Measurements from ENCODE around the gene NUDC. TPM values are rescaled to one million over a fixed set of nuclear protein-coding genes. Genes with fewer than 3 reads are reported as not detected.

Gene NUDC
- total and polyA plus RNA-seq, 2 of the 13 experiments (the other 11 are each of a cell fraction or from before 2014, with no cell fraction given), result 34.7 to 104 TPM

DNA sequence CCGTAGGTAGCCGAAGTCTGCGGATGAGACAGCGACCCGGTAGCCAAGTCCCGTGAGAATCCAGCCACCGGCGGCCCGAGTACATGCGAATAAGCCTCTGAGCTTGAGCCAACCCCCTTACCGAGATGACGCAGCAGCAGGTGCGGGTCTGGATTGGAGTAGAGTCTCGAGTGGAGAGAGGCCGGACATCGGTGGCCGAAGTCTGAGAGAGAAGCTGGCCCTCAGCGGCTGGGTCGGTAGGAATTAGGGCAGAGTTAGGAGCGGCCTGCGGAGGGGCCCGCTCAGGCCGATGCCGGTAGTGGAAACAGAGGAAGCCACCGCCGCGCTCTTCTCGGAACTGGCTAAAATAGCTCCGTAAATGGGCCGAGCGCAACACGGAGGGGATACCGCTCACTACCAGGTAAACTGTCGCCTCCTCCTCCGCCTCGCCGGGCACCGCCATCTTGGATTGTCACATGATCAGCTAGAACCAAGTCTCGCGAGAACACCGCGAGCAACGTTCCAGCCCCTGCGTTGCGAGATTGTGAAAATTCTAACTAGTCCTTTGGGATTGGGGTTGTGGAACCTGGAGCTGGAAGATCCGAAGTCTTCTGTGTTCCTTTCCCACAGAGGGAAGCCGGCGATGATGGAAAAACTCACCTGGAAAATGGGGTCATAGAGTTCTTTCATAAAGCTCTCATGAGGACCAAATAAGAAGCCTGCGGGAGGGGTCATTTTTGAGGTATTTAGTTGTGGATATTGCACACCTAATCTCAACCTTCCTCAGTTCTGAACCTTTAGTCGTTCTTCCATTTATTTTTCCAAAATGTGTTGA is 21.3 kb upstream of the NUDC start, which contains the start of gene GPATCH3 (continued):
- TF ChIP-seq, protein P1, sequence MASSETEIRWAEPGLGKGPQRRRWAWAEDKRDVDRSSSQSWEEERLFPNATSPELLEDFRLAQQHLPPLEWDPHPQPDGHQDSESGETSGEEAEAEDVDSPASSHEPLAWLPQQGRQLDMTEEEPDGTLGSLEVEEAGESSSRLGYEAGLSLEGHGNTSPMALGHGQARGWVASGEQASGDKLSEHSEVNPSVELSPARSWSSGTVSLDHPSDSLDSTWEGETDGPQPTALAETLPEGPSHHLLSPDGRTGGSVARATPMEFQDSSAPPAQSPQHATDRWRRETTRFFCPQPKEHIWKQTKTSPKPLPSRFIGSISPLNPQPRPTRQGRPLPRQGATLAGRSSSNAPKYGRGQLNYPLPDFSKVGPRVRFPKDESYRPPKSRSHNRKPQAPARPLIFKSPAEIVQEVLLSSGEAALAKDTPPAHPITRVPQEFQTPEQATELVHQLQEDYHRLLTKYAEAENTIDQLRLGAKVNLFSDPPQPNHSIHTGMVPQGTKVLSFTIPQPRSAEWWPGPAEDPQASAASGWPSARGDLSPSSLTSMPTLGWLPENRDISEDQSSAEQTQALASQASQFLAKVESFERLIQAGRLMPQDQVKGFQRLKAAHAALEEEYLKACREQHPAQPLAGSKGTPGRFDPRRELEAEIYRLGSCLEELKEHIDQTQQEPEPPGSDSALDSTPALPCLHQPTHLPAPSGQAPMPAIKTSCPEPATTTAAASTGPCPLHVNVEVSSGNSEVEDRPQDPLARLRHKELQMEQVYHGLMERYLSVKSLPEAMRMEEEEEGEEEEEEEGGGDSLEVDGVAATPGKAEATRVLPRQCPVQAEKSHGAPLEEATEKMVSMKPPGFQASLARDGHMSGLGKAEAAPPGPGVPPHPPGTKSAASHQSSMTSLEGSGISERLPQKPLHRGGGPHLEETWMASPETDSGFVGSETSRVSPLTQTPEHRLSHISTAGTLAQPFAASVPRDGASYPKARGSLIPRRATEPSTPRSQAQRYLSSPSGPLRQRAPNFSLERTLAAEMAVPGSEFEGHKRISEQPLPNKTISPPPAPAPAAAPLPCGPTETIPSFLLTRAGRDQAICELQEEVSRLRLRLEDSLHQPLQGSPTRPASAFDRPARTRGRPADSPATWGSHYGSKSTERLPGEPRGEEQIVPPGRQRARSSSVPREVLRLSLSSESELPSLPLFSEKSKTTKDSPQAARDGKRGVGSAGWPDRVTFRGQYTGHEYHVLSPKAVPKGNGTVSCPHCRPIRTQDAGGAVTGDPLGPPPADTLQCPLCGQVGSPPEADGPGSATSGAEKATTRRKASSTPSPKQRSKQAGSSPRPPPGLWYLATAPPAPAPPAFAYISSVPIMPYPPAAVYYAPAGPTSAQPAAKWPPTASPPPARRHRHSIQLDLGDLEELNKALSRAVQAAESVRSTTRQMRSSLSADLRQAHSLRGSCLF (CRISPR knock-in tag; IDR thresholded peaks at IDR 0.05; ENCODE audit: borderline replicate concordance), result no peak
- TF ChIP-seq, protein P2, sequence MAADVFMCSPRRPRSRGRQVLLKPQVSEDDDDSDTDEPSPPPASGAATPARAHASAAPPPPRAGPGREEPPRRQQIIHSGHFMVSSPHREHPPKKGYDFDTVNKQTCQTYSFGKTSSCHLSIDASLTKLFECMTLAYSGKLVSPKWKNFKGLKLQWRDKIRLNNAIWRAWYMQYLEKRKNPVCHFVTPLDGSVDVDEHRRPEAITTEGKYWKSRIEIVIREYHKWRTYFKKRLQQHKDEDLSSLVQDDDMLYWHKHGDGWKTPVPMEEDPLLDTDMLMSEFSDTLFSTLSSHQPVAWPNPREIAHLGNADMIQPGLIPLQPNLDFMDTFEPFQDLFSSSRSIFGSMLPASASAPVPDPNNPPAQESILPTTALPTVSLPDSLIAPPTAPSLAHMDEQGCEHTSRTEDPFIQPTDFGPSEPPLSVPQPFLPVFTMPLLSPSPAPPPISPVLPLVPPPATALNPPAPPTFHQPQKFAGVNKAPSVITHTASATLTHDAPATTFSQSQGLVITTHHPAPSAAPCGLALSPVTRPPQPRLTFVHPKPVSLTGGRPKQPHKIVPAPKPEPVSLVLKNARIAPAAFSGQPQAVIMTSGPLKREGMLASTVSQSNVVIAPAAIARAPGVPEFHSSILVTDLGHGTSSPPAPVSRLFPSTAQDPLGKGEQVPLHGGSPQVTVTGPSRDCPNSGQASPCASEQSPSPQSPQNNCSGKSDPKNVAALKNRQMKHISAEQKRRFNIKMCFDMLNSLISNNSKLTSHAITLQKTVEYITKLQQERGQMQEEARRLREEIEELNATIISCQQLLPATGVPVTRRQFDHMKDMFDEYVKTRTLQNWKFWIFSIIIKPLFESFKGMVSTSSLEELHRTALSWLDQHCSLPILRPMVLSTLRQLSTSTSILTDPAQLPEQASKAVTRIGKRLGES (CRISPR knock-in tag; IDR thresholded peaks at IDR 0.05; ENCODE audit: borderline replicate concordance), result no peak
- TF ChIP-seq, protein P3, sequence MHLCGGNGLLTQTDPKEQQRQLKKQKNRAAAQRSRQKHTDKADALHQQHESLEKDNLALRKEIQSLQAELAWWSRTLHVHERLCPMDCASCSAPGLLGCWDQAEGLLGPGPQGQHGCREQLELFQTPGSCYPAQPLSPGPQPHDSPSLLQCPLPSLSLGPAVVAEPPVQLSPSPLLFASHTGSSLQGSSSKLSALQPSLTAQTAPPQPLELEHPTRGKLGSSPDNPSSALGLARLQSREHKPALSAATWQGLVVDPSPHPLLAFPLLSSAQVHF (CRISPR knock-in tag; IDR thresholded peaks at IDR 0.05), result no peak
- TF ChIP-seq ZNF282 (IDR thresholded peaks at IDR 0.05; ENCODE audit: partially characterized antibody) (no peak), FOXO1 (CRISPR knock-in tag; IDR thresholded peaks at IDR 0.05) (0 out of 2 replicates have a peak, but pooled peaks have one; percentile 46), NR2C2 (CRISPR knock-in tag; IDR thresholded peaks at IDR 0.05; ENCODE audit: borderline replicate concordance) (peak; percentile 52; the same call in 1 of the 2 replicates), PAF1 (CRISPR knock-in tag; IDR thresholded peaks at IDR 0.05) (no peak), SP1 (IDR thresholded peaks at IDR 0.05) (peak; percentile 82; the same call in 1 of the 2 replicates), SP1 (CRISPR knock-in tag; IDR thresholded peaks at IDR 0.05) (peak; percentile 36; the same call in 1 of the 2 replicates), ZFAT (CRISPR knock-in tag; conservative IDR thresholded peaks at IDR 0.05) (no peak), NCOA5 (CRISPR knock-in tag; IDR thresholded peaks at IDR 0.05) (no peak)
- TF ChIP-seq, protein P4, sequence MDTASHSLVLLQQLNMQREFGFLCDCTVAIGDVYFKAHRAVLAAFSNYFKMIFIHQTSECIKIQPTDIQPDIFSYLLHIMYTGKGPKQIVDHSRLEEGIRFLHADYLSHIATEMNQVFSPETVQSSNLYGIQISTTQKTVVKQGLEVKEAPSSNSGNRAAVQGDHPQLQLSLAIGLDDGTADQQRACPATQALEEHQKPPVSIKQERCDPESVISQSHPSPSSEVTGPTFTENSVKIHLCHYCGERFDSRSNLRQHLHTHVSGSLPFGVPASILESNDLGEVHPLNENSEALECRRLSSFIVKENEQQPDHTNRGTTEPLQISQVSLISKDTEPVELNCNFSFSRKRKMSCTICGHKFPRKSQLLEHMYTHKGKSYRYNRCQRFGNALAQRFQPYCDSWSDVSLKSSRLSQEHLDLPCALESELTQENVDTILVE (CRISPR knock-in tag; IDR thresholded peaks at IDR 0.05), result peak; percentile 69; the same call in 1 of the 2 replicates
- TF ChIP-seq, protein P5, sequence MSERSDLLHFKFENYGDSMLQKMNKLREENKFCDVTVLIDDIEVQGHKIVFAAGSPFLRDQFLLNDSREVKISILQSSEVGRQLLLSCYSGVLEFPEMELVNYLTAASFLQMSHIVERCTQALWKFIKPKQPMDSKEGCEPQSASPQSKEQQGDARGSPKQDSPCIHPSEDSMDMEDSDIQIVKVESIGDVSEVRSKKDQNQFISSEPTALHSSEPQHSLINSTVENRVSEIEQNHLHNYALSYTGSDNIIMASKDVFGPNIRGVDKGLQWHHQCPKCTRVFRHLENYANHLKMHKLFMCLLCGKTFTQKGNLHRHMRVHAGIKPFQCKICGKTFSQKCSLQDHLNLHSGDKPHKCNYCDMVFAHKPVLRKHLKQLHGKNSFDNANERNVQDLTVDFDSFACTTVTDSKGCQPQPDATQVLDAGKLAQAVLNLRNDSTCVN (CRISPR knock-in tag; IDR thresholded peaks at IDR 0.05; ENCODE audit: borderline replicate concordance), result peak; percentile 56; the same call in 1 of the 2 replicates
- TF ChIP-seq, protein P6, sequence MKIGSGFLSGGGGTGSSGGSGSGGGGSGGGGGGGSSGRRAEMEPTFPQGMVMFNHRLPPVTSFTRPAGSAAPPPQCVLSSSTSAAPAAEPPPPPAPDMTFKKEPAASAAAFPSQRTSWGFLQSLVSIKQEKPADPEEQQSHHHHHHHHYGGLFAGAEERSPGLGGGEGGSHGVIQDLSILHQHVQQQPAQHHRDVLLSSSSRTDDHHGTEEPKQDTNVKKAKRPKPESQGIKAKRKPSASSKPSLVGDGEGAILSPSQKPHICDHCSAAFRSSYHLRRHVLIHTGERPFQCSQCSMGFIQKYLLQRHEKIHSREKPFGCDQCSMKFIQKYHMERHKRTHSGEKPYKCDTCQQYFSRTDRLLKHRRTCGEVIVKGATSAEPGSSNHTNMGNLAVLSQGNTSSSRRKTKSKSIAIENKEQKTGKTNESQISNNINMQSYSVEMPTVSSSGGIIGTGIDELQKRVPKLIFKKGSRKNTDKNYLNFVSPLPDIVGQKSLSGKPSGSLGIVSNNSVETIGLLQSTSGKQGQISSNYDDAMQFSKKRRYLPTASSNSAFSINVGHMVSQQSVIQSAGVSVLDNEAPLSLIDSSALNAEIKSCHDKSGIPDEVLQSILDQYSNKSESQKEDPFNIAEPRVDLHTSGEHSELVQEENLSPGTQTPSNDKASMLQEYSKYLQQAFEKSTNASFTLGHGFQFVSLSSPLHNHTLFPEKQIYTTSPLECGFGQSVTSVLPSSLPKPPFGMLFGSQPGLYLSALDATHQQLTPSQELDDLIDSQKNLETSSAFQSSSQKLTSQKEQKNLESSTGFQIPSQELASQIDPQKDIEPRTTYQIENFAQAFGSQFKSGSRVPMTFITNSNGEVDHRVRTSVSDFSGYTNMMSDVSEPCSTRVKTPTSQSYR (CRISPR knock-in tag; IDR thresholded peaks at IDR 0.05; ENCODE audit: borderline replicate concordance), result peak; percentile 40; the same call in 1 of the 2 replicates

All from HepG2 (cell line).